OCI-M1 (cell line): ENCODE measurements around the gene XAGE1A.
"Not testable (repeated sequence)": the region's sequence is repeated elsewhere in the genome, so short reads cannot be mapped to it uniquely, and the experiment has no call there.

Source experiments
- DNase-seq: peaks from one replicate; lab custom pipeline; 2025; lab: John Stamatoyannopoulos, UW

Gene XAGE1A, protein sequence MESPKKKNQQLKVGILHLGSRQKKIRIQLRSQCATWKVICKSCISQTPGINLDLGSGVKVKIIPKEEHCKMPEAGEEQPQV

GRCh38 chrX:52495545-52496418 is at the start of gene XAGE1A:
XAGE1A (plus strand) TSS chrX:52495808; CDS start chrX:52497362, 1,554 bp downstream.
- not testable (repeated sequence) for DNase-seq

GRCh38 chrX:52452031-52452430 is 43.6 kb upstream of the XAGE1A start:
- not testable (repeated sequence) for DNase-seq

DNA sequence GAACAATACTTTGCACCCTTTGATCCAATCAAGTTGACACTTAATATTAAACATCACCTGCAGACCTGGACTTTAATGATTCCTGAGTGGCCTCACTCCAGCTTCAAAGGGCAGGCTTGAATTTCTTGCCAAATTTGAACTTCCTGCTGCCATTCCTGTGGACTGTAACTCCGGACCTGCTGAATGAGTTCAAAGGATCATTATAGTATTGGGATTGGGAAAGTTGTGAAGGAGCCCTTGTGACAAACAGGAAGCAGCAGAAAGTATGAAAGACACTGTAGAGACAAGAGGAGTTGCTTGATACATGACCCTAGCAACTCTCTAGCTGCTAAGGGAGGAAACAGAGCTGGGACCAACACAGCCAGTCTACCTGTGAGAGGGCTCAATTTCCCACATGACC is 24.3 kb upstream of the XAGE1A start:
- not testable (repeated sequence) for DNase-seq

DNA sequence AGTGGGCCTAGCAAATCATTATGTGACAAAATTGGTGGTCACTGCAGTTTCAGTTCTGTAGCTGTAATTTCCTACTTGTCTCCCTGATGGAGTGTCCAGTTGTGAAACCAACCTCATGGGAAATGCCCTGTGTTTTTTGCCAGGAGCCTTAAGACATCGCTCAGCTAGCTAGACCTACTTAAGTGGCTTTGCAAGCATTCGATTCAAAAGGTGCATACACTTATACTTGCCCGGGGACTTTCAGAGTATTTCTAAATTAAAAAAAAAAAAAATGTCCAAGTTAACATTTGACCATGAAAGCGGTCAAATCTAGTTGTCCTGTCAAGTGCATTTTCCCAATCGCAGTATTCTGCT is 788 bp downstream of the XAGE1A start:
- not testable (repeated sequence) for DNase-seq

DNA sequence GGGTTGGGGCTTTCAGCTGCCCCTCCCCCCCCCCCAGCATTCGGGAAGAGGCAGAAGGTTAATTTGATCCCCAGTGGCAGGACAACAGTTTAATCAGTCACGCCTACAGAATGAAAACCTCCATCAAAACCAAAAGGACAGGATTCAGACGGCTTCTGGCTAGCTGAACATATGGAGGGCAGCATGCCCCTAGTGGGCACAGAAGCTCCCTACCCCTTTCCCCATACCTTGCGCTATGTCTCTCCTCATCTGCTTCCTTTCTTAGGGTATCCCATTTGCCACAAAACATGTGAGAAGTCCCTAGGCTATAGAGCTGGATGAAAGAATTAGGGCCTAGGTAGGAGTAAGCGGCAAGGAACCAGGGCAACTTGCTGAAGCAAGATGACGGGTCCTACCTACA is 5.8 kb downstream of the XAGE1A start:
- not testable (repeated sequence) for DNase-seq

DNA sequence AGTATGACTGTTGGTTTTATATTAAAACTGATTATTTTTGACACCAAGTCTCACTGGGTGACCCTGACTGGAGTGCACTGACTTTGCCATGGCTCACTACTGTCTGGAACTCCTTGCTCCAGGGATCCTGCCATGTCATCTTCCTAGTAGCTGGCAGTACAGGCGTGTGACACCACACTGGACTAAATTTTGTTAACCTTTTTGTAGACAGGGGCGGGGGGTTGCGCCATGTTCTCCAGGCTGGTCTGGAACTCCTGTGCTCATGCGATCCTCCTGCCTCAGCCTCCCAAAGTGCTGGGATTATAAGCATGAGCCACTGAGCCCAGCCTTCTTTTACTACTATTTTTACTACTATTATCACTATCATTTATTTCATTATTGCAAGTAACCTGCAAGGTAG is 8.9 kb downstream of the XAGE1A start:
- DNase-seq, result no peak

DNA sequence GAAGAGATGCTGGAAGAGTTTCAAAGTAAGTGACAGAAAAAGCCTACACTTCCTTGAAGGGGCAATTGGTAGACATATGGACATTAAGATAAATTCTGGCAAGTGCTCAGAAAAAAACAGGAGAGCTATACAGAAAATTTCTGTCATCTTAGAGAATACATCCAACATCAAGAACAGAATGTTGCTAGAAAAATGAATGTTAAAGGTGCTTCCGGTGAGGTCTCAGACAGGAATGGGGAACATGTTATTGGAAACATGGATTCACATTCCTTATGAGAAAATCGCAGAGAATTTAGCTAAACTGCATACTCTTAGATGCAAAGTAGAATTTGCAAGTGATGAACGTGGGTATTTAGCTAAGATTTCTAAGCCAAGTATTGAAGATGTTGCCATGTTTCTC is 11.7 kb downstream of the XAGE1A start:
- DNase-seq, result no peak

GRCh38 chrX:52509916-52510315 is 14.3 kb downstream of the XAGE1A start:
- no peak for DNase-seq

- DNase-seq, result not testable (repeated sequence)
These were observed 15.5 kb downstream of the XAGE1A start for GRCh38 chrX:52511126-52511525.

DNA sequence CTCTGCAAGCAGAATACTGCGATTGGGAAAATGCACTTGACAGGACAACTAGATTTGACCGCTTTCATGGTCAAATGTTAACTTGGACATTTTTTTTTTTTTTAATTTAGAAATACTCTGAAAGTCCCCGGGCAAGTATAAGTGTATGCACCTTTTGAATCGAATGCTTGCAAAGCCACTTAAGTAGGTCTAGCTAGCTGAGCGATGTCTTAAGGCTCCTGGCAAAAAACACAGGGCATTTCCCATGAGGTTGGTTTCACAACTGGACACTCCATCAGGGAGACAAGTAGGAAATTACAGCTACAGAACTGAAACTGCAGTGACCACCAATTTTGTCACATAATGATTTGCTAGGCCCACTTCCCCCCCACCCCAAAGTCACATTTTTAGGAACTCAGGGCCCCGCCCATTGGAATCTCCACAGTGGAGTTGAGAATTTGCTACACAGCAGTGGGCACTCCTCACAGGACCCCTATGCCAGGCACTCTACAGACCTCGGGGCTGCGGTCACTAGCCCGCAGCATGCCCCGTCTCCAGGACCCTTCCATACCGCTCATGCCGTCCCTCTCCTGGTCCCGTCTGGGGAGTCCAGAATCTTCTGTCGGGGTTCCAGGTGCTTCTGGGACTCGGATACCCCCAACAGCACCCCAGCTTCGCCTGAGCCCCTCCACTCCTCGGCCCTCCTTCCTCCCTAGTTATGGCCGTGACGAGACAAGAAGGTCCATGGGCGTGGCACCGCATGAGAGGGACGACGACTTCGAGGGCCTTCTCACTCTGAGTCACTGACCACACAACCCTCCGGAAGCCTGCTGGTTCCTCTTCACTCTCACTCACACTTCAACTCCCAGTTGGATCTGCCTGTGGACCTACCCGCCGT is 20.7 kb downstream of the XAGE1A start:
- not testable (repeated sequence) for DNase-seq

GRCh38 chrX:52516987-52517325 is 21.3 kb downstream of the XAGE1A start, which contains the start of gene XAGE1B:
XAGE1B (minus strand) TSS chrX:52517063; CDS start chrX:52515527, 1,536 bp downstream.
- DNase-seq, result not testable (repeated sequence)

- DNase-seq, result not testable (repeated sequence)
These were observed 45.4 kb downstream of the XAGE1A start for GRCh38 chrX:52541051-52541450.

DNA sequence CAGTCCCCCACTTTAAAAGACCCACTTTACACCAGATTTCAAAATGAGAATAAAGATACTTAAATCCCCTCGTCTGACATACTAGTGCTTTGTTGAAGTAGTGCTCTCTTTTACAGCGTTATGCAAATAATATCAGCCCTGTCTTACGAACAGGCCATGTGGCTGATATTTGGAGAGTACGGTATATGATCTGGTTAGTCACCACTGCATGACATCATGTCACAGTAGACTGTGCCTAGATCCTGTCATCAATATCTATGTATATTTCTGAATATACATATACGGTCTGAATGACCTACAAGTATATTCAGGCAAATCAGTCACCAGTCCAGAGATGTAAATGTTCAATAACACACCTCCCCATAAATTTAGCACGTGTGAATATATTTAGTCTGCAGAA is 46.7 kb downstream of the XAGE1A start:
- no peak for DNase-seq

DNA sequence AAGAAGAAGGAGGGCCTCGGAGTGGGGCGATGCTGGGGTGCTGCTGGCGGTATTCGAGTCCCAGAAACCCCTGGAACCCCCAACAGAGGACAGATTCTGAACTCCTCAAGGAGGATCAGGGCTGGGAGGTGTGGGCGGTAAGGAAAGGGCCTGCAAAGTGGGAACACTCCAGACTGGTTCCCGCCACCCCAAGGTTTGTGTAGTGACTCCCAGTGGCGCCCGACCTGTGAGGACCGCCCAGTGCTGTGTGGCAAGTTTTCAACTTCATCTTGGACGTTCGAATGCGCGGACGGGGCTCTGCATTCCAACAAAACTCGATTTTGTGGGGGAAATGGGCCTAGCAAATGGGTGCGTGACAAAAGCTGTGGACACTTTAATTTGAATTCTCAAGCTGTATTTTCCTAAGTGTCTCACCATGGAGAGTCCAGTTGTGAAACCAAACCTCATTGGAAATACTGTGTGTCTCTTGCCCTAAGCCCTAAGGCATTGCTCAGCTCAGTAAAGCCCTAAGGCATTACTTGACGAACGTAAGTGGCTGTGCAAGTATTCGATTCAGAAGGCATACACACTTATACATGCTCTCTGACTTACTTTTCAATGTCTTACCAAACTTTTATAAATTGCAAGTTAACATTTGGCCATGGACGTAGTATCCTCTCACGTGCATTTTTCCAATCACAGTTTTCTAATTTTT is 48.7 kb downstream of the XAGE1A start:
- DNase-seq, result no peak

DNA sequence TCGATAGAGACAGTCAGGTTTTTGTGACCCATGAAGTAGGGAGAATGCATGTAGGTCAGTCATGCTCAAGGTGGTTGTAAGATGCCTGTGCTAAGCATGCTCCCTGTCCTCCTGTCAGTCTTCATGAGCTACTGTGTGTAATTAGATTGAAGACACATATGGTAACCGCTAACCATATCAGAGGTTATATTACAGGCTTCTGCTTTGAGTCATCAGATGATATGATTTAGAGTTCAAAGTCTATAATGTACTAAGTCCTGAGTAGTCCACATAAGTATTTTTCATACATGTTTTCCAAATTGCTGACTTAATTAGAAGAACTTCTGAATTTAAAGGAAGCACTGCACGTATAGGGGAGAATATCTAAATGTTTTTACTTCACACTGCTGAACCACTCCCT is 53.2 kb downstream of the XAGE1A start:
- DNase-seq, result not testable (repeated sequence)
